ENCODE data around the gene MYBPHL. TPM values are rescaled to one million over a fixed set of nuclear protein-coding genes. Genes with fewer than 3 reads are reported as not detected.

The MYBPHL gene
- total and polyA plus RNA-seq, 2 of the 13 experiments (the other 11 are each of a cell fraction or from before 2014, with no cell fraction given) = 3.7 to 3.8 TPM

DNA sequence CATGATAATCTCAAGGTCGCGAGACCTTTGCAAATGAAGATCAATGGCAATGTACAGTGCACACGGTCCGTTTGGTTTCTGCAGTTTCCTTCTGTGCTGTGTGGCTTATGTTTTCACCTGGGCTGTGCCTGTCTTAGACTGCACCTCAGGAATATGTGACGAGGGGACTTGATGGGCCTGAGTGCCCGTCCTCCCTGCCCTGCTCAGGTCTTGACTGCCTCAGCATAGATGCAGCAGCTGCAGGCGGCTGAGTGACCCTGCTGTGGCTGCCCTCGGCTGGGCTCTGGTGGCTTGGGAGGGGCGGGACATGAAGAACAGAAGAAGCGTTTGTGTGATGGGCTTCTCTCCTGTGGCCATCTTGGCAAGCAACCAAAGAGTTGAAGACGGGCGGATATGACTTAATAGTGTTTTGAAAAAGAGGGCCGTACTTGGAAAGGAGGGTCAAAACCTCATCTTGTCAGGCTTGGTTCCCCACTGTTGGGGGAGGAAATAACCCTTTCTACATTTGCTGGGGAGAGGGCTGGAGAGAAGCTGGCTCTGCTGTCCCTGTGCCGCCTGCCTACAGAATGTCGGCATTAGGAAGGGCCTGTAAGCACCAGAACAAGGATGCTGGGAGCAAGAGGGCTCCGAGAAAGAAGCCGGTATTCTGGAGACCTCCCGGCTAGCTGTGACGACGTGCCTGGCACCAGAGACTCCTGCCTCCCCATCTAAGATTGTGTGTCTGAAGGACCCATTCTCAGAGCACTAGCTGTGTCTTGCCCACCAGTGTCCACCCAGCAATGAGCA, 7.1 kb downstream of the MYBPHL start (continued):
- TF ChIP-seq TFAP4 (IDR thresholded peaks at IDR 0.05; ENCODE audit: borderline replicate concordance, low read depth) (peak; percentile 52; the same call in 1 of the 2 replicates), ZNF564 (CRISPR knock-in tag; IDR thresholded peaks at IDR 0.05) (no peak), TRIM24 (CRISPR knock-in tag; IDR thresholded peaks at IDR 0.05) (no peak), STAT5B (CRISPR knock-in tag; IDR thresholded peaks at IDR 0.05) (no peak), ZNF20 (CRISPR knock-in tag; IDR thresholded peaks at IDR 0.05) (no peak), SP5 (CRISPR knock-in tag; IDR thresholded peaks at IDR 0.05; ENCODE audit: borderline replicate concordance, low read depth) (no peak), ZNF253 (CRISPR knock-in tag; IDR thresholded peaks at IDR 0.05; ENCODE audit: borderline replicate concordance) (no peak), FLYWCH1 (CRISPR knock-in tag; IDR thresholded peaks at IDR 0.05) (no peak), ZNF263 (CRISPR knock-in tag; IDR thresholded peaks at IDR 0.05) (no peak; the same call in 1 of the 2 replicates), ZNF777 (CRISPR knock-in tag; IDR thresholded peaks at IDR 0.05) (no peak), PPARG (CRISPR knock-in tag; conservative IDR thresholded peaks at IDR 0.05) (no peak), TERF1 (CRISPR knock-in tag; IDR thresholded peaks at IDR 0.05) (no peak), SYNCRIP (IDR thresholded peaks at IDR 0.05; ENCODE audit: insufficient read depth, low read depth, low read length) (no peak), MTF2 (CRISPR knock-in tag; IDR thresholded peaks at IDR 0.05; ENCODE audit: borderline replicate concordance) (no peak), NFATC3 (CRISPR knock-in tag; IDR thresholded peaks at IDR 0.05) (no peak), ZSCAN25 (CRISPR knock-in tag; IDR thresholded peaks at IDR 0.05) (peak; percentile 6; the same call in 1 of the 2 replicates), ETS1 (CRISPR knock-in tag; IDR thresholded peaks at IDR 0.05) (no peak), ZNF605 (CRISPR knock-in tag; IDR thresholded peaks at IDR 0.05) (no peak; the same call in 1 of the 2 replicates), ZMYM3 (CRISPR knock-in tag; IDR thresholded peaks at IDR 0.05) (peak; percentile 52; the same call in 1 of the 2 replicates), ZNF619 (CRISPR knock-in tag; IDR thresholded peaks at IDR 0.05) (no peak), ZBTB7B (CRISPR knock-in tag; IDR thresholded peaks at IDR 0.05) (no peak)
- TF ChIP-seq, protein P1, sequence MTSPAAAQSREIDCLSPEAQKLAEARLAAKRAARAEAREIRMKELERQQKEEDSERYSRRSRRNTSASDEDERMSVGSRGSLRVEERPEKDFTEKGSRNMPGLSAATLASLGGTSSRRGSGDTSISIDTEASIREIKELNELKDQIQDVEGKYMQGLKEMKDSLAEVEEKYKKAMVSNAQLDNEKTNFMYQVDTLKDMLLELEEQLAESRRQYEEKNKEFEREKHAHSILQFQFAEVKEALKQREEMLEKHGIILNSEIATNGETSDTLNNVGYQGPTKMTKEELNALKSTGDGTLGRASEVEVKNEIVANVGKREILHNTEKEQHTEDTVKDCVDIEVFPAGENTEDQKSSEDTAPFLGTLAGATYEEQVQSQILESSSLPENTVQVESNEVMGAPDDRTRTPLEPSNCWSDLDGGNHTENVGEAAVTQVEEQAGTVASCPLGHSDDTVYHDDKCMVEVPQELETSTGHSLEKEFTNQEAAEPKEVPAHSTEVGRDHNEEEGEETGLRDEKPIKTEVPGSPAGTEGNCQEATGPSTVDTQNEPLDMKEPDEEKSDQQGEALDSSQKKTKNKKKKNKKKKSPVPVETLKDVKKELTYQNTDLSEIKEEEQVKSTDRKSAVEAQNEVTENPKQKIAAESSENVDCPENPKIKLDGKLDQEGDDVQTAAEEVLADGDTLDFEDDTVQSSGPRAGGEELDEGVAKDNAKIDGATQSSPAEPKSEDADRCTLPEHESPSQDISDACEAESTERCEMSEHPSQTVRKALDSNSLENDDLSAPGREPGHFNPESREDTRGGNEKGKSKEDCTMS (CRISPR knock-in tag; conservative IDR thresholded peaks at IDR 0.05) = no peak
- TF ChIP-seq, protein P2, sequence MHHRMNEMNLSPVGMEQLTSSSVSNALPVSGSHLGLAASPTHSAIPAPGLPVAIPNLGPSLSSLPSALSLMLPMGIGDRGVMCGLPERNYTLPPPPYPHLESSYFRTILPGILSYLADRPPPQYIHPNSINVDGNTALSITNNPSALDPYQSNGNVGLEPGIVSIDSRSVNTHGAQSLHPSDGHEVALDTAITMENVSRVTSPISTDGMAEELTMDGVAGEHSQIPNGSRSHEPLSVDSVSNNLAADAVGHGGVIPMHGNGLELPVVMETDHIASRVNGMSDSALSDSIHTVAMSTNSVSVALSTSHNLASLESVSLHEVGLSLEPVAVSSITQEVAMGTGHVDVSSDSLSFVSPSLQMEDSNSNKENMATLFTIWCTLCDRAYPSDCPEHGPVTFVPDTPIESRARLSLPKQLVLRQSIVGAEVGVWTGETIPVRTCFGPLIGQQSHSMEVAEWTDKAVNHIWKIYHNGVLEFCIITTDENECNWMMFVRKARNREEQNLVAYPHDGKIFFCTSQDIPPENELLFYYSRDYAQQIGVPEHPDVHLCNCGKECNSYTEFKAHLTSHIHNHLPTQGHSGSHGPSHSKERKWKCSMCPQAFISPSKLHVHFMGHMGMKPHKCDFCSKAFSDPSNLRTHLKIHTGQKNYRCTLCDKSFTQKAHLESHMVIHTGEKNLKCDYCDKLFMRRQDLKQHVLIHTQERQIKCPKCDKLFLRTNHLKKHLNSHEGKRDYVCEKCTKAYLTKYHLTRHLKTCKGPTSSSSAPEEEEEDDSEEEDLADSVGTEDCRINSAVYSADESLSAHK (CRISPR knock-in tag; IDR thresholded peaks at IDR 0.05; ENCODE audit: borderline replicate concordance) = no peak
